CMK (cell line): ENCODE data around the gene ZNF628.

Source experiments
- DNase-seq: peaks from one replicate; pipeline ENCODE4 v3.0.0-alpha.2; 2010; ENCODE audit warnings: low read depth

Gene ZNF628

GRCh38 chr19:55465460-55466240 is 10.8 kb upstream of the ZNF628 start:
- no peak for DNase-seq

GRCh38 chr19:55466241-55466614 is 10.2 kb upstream of the ZNF628 start:
- no peak for DNase-seq

DNA sequence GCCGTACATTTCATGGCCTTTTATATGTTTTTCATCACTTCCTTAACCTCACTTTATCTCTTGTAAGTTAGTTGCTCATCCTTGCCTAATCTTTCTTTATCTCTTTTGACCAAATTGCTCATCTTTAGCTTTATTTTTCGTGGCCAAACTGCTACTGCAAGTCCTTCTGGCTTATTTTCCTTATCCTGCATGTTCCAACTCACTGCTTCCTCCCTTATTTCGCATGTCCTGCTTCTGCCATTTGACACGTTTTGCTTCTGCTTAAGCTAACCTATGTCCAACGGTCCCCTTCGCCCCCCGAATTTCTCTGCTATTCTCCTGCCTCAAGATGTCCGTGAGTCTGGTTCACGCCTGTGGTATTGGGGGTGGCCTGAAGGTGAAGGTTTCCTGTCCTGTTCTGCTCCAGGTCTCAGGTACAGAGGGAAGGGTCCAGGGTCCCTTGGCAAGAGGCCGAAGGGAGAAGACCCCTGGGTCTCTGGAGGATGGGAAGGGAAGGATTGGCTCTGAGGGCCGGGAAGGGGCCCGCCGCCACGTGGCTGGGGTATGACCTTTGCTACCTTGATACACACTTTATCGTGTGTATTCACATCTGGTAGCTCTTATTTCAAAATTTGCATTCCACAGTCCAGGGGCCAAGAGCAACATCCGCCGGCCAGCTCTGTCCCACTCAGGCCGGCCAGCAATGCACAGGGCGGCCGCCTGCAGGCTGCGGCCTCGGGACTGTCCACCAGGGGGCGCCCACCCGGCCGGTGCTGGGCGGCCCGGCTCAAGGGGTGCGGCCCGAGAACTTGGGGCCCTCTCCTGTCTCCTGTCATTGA is 9.0 kb upstream of the ZNF628 start:
- DNase-seq: no peak

GRCh38 chr19:55468054-55468393 is 8.4 kb upstream of the ZNF628 start:
- no peak for DNase-seq

- no peak for DNase-seq
Measured at GRCh38 chr19:55471266-55471665, 5.2 kb upstream of the ZNF628 start.

DNA sequence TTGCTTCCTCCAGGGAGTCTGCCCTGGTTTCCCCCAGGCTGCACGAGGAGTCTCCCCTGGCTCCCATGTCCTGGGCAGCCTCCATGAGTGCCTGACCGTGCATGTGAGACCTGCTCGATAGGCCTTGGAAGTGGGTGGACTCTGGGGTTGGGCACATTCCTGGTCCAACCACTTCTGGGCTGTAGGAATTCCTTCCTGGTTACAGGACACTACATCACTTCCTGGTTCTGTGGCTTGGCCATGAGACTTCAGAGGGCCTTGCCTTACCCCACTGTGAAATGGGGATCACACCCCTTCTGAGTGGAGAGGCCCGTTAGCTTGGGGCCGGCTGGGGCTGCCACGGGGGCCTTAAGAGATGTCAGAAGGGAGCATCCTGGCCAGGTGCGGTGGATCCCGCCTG is 4.0 kb upstream of the ZNF628 start:
- no peak for DNase-seq

GRCh38 chr19:55473225-55474012 is 3.0 kb upstream of the ZNF628 start:
- no peak for DNase-seq

DNA sequence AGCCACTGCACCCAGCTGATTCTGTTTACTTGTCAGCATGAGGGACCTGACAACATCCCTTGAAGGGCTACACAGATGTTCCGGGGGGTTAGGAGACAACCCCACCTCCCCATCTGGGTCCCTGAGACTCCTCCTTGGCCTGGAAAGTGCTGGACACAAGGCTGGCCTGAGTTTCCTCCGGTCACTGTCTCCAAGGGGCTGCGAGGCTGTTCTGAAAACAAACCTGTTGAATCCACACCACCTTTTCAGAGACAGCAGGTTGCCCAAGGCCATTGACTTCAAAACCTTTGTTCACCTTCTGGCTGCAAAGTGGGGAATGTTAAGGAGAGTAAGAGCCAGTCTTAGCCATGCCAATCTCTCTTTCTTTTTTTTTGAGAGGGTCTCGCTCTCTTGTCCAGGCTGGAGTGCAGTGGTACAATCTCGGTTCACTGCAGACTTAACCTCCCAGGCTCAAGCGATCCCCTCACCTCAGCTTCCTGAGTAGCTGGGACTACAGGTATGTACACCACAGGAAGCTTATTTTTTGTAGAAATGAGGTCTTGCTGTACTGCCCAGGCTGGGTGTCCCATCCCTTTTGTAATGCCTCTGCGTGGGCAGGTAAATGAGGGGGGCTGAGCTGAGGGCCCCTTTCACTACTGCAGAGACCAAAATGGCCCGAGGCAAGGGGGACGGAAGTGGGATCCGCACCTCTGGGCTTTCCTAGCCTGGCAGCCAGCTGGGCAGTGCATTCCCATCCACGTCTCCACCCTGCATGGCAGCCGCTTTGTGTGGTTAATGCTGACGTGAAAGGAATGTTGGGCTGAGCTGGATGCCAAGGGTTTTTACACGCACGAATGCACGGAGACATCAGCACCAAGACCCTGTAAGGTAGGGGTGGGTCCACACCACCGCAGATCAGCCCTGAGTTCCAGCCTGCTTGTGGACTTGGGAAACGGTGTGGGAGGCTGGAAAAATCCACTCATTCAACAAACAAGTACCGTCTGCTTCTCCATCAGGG is 1.9 kb upstream of the ZNF628 start:
- no peak for DNase-seq

- DNase-seq: no peak
Measured at GRCh38 chr19:55477905-55478304, 1.5 kb downstream of the ZNF628 start.

DNA sequence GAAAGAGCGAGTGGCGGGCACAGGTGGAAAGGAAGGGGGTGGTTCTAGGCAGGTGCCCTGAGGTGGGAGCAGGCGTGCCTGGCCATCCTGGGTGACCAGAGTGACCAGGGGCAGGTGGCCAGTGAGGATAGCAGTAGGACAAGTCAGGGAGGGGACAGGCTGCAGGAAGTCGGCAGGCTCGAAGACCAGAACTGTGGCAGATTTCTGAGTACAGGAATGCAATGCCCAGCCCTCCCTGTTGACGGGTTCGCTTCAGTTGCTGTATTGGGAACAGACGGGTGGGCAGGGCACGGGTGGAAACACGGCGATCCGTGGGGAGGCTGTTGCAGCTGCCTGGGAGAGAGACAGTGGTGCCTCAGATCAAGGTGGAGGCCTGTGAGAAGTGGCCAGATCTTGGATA is 1.9 kb downstream of the ZNF628 start:
- no peak for DNase-seq

GRCh38 chr19:55479045-55479444 is 2.6 kb downstream of the ZNF628 start:
- DNase-seq: no peak

DNA sequence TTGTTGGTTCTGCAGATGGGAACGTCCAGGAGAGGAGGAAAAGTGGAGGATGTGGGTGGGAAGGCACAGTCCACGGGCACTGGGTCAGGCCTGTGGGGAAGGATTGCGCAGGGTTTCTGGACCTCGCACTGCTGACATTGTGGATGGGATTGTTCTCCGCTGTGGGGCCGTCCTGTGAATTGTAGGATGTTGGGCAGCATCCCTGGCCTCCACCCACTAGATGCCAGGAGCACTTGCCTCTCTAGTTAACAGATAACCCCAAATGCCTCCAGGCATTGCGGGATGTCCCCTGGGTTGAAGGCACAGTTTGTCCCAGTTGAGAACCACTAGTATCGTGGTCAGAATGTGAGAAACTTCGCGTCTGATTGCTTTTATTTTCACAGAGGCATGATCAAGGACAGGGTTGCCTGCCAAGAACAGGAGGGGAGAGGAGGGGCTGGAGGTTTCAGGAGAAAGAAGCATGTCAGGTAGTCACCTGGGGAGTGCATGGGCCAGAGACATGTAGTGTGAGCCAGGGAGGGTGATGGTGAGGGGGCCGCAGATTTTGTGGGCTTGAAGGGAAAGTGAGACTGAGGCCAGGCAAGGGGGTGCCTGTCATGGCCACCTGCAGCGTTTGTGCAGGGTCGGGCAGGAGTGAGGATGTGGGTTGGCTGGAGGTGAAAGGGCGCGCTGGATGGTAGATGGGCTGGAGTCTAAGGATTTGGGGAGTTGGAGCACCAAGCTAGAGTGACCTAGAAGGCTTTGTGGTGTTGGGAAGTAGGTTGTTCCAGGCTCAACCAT is 3.2 kb downstream of the ZNF628 start:
- no peak for DNase-seq

DNA sequence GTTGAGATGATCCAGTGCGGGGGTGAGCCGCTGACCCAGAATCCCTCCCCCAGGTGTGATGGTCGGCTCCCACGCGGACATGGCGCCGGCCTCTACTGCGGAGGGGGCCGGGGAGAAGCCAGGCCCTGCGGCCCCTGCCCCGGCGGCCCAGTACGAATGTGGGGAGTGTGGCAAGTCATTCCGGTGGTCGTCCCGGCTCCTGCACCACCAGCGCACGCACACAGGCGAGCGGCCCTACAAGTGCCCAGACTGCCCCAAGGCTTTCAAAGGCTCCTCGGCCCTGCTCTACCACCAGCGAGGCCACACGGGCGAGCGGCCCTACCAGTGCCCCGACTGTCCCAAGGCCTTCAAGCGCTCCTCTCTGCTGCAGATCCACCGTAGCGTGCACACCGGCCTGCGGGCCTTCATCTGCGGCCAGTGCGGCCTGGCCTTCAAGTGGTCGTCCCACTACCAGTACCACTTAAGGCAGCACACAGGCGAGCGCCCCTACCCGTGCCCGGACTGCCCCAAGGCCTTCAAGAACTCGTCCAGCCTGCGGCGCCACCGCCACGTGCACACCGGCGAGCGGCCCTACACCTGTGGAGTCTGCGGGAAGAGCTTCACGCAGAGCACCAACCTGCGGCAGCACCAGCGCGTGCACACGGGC is 4.9 kb downstream of the ZNF628 start:
- no peak for DNase-seq

GRCh38 chr19:55481794-55482155 is 5.4 kb downstream of the ZNF628 start:
- DNase-seq: no peak

GRCh38 chr19:55482156-55482961 is 5.9 kb downstream of the ZNF628 start:
- no peak for DNase-seq

DNA sequence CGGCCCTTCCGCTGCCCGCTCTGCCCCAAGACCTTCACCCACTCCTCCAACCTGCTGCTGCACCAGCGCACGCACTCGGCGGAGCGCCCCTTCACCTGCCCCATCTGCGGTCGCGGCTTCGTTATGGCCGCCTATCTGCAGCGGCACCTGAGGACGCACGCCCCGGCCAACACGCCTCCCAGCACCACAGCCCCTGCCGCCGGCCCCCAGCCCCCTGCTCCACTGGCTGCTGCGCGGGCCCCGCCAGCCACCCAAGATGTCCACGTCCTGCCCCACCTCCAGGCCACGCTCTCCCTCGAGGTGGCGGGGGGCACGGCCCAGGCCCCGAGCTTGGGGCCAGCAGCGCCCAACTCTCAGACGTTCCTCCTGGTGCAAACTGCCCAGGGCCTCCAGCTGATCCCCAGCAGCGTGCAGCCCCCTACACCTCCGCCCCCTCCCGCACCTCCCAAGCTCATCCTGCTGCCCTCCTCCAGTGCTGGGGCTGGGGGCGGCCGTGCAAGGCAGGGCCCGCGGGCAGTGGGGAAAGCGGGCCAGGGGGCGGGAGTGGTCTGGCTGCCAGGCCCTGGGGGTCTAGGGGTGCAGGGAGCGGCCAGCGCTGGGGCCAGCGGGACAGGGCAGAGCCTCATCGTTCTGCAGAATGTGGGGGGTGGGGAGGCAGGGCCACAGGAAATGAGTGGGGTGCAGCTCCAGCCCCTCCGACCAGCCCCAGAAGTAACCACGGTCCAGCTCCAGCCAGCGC is 6.7 kb downstream of the ZNF628 start:
- DNase-seq: no peak

GRCh38 chr19:55483706-55484592 is 7.5 kb downstream of the ZNF628 start:
- DNase-seq: no peak
